H1 (cell line): ENCODE measurements around the gene KLHL15. TPM values are rescaled to one million over a fixed set of nuclear protein-coding genes. Genes with fewer than 3 reads are reported as not detected.

Experiments
- CTCF ChIA-PET: fragments of 300-600 bp; sonication (Branson Sonifier 250); formaldehyde crosslinking; loops from one replicate; lab custom pipeline; 2021; ENCODE audit not compliant: partially characterized antibody; lab: Charles Lee
- POLR2A ChIA-PET: fragments of 300-600 bp; sonication (Branson Sonifier 250); formaldehyde crosslinking; loops from one replicate; lab custom pipeline; 2021; ENCODE audit warnings: inconsistent platforms; ENCODE audit not compliant: partially characterized antibody; lab: Charles Lee
- DNase-seq, 2 experiments: peaks; one replicate each; pipeline versions ENCODE4 v3.0.0 to v3.0.0-alpha.2; 2010 to 2022; ENCODE audit warnings: low spot score in 2 of 2, low read depth in 1 of 2, mixed read lengths in 1 of 2
- FAIRE-seq: peaks from 2 replicates; lab custom pipeline; 2011; peaks lifted over from hg19 to GRCh38; lab: Jason Lieb, UNC
- H2AFZ ChIP-seq: 2 replicates; pipeline ENCODE4 v1.8.1; 2012; ENCODE audit warnings: low read length, inconsistent platforms
- H2AK5ac ChIP-seq: 2 replicates; pipeline ENCODE4 v1.6.1; 2013; ENCODE audit warnings: low read depth, low read length
- H2BK120ac ChIP-seq: replicated peaks from 2 replicates; pipeline ENCODE3; 2013; ENCODE audit warnings: low read depth, low read length, inconsistent platforms
- H2BK12ac ChIP-seq: 2 replicates; pipeline ENCODE4 v1.6.1; 2013; ENCODE audit warnings: low read depth, low read length
- H2BK15ac ChIP-seq: 2 replicates; pipeline ENCODE4 v1.6.1; 2013; ENCODE audit warnings: low read length
- H2BK20ac ChIP-seq: 2 replicates; pipeline ENCODE4 v1.6.1; 2013; ENCODE audit warnings: low read length
- H2BK5ac ChIP-seq: 2 replicates; pipeline ENCODE4 v1.6.1; 2013; ENCODE audit warnings: low read depth, low read length
- H3K14ac ChIP-seq: 2 replicates; pipeline ENCODE4 v1.6.1; 2013; ENCODE audit warnings: inconsistent platforms; ENCODE audit not compliant: insufficient read length
- H3K18ac ChIP-seq: 2 replicates; pipeline ENCODE4 v1.6.1; 2013; ENCODE audit warnings: low read length; ENCODE audit errors: extremely low read depth
- H3K23ac ChIP-seq: 2 replicates; pipeline ENCODE4 v1.6.1; 2013; ENCODE audit warnings: inconsistent platforms; ENCODE audit not compliant: insufficient read length
- H3K23me2 ChIP-seq: 2 replicates; pipeline ENCODE4 v1.6.1; 2013; ENCODE audit warnings: low read depth, low read length
- H3K27ac ChIP-seq: 2 replicates; pipeline ENCODE4 v1.6.1; 2011; ENCODE audit warnings: low read depth, low read length, inconsistent platforms
- H3K27me3 ChIP-seq, 4 experiments: replicated peaks in 1 of 4; 1 replicate in 1 of 4; 2 replicates in 3 of 4; pipeline versions ENCODE4 v1.6.1 to v1.8.1; 2011 to 2013; ENCODE audit warnings: low read length in 3 of 4, mild to moderate bottlenecking in 3 of 4, inconsistent platforms in 2 of 4, mixed read lengths in 2 of 4, moderate library complexity in 1 of 4; ENCODE audit not compliant: control insufficient read depth in 3 of 4, insufficient read depth in 3 of 4; ENCODE audit errors: extremely low read depth in 1 of 4
- H3K36me3 ChIP-seq, 4 experiments: 2 replicates each; pipeline versions ENCODE4 v1.6.1 to v1.8.1; 2011 to 2013; ENCODE audit warnings: mild to moderate bottlenecking in 4 of 4, low read length in 3 of 4, moderate library complexity in 2 of 4, control low read depth in 1 of 4, inconsistent platforms in 1 of 4; ENCODE audit not compliant: insufficient read depth in 4 of 4, control insufficient read depth in 2 of 4
- H3K4ac ChIP-seq: replicated peaks from 2 replicates; pipeline ENCODE3; 2013; ENCODE audit warnings: low read length, low read depth, mixed read lengths, inconsistent platforms; ENCODE audit not compliant: insufficient read length
- H3K4me1 ChIP-seq, 4 experiments: replicated peaks in 1 of 4; 1 replicate in 1 of 4; 2 replicates in 3 of 4; pipeline versions ENCODE4 v1.6.1 to v1.8.1; 2011 to 2013; ENCODE audit warnings: low read length in 3 of 4, inconsistent platforms in 2 of 4, mixed read lengths in 1 of 4; ENCODE audit not compliant: insufficient read depth in 4 of 4, control insufficient read depth in 3 of 4
- H3K4me2 ChIP-seq, 2 experiments: 2 replicates each; pipeline versions ENCODE4 v1.6.1 to v1.8.1; 2011 to 2013; ENCODE audit warnings: low read depth in 2 of 2, low read length in 2 of 2, control low read depth in 1 of 2, inconsistent platforms in 1 of 2, mild to moderate bottlenecking in 1 of 2; ENCODE audit not compliant: insufficient read depth in 1 of 2
- H3K4me3 ChIP-seq, 4 experiments: fragments of 200-600, 300-600 bp in 1 of 4; sonication (generic), shearing (Covaris generic), sonication (Bioruptor Twin) in 1 of 4; 2 replicates each; pipeline versions ENCODE4 v1.5.1 to v1.8.1; 2011 to 2016; ENCODE audit warnings: low read length in 4 of 4, low read depth in 3 of 4, control low read depth in 2 of 4, inconsistent platforms in 2 of 4, mild to moderate bottlenecking in 2 of 4, mixed read lengths in 1 of 4, moderate library complexity in 1 of 4; ENCODE audit not compliant: insufficient read depth in 2 of 4; ENCODE audit errors: extremely low read depth in 1 of 4
- H3K56ac ChIP-seq: replicated peaks from 2 replicates; pipeline ENCODE3; 2013; ENCODE audit warnings: low read depth, mild to moderate bottlenecking, mixed read lengths, low read length, inconsistent platforms; ENCODE audit not compliant: insufficient read length
- H3K79me1 ChIP-seq: 2 replicates; pipeline ENCODE4 v1.6.1; 2013; ENCODE audit warnings: low read depth, low read length, control low read depth
- H3K79me2 ChIP-seq, 2 experiments: 2 replicates each; pipeline versions ENCODE4 v1.6.1 to v1.8.1; 2012 to 2013; ENCODE audit warnings: low read length in 2 of 2, mild to moderate bottlenecking in 2 of 2, inconsistent platforms in 1 of 2; ENCODE audit not compliant: insufficient read depth in 2 of 2, control insufficient read depth in 1 of 2
- H3K9ac ChIP-seq, 4 experiments: replicated peaks in 1 of 4; 1 replicate in 1 of 4; 2 replicates in 3 of 4; pipeline versions ENCODE4 v1.6.1 to v1.8.1; 2011 to 2013; ENCODE audit warnings: low read depth in 3 of 4, low read length in 3 of 4, control low read depth in 2 of 4, mild to moderate bottlenecking in 2 of 4, moderate library complexity in 2 of 4, inconsistent platforms in 1 of 4; ENCODE audit errors: extremely low read depth in 1 of 4
- H3K9me3 ChIP-seq, 2 experiments: 2 replicates each; pipeline versions ENCODE4 v1.6.1 to v1.8.1; 2012 to 2013; ENCODE audit warnings: mild to moderate bottlenecking in 2 of 2, moderate library complexity in 2 of 2, control low read depth in 1 of 2, inconsistent platforms in 1 of 2, low read depth in 1 of 2, low read length in 1 of 2, mixed read lengths in 1 of 2; ENCODE audit not compliant: insufficient read depth in 2 of 2
- H4K20me1 ChIP-seq, 2 experiments: replicated peaks in 1 of 2; 2 replicates each; pipeline versions ENCODE3 to v1.8.1; 2011 to 2013; ENCODE audit warnings: inconsistent platforms in 2 of 2, low read length in 2 of 2, mild to moderate bottlenecking in 1 of 2; ENCODE audit not compliant: insufficient read depth in 2 of 2, control insufficient read depth in 1 of 2
- H4K5ac ChIP-seq: 2 replicates; pipeline ENCODE4 v1.6.1; 2013; ENCODE audit warnings: low read length, low read depth, mixed read lengths, inconsistent platforms; ENCODE audit not compliant: insufficient read length
- H4K8ac ChIP-seq: 2 replicates; pipeline ENCODE4 v1.8.0; 2013; ENCODE audit warnings: mild to moderate bottlenecking, moderate library complexity, low read length, inconsistent platforms; ENCODE audit not compliant: insufficient read depth; ENCODE audit errors: extremely low read depth
- H4K91ac ChIP-seq: replicated peaks from 2 replicates; pipeline ENCODE3; 2013; ENCODE audit warnings: low read length, mixed read lengths, inconsistent platforms; ENCODE audit not compliant: insufficient read length
- ASH2L ChIP-seq: fragments of 200-600, 300-600 bp; sonication (generic); IDR thresholded peaks from one replicate; pipeline ENCODE4 v1.7.1; 2017; ENCODE audit warnings: low read length
- WGBS, 2 experiments: shearing (Covaris generic) in 1 of 2; methylation state at CpG; one replicate each; pipeline versions ENCODE4 v1.1.6 to v1.1.7; 2013 to 2015; ENCODE audit warnings: low lambda C conversion rate in 2 of 2, mixed read lengths in 2 of 2, inconsistent platforms in 1 of 2, low coverage in 1 of 2, missing lambda C conversion rate in 1 of 2; ENCODE audit not compliant: insufficient replicate concordance in 2 of 2, insufficient coverage in 1 of 2, insufficient read length in 1 of 2; ENCODE audit errors: extremely low coverage in 1 of 2, missing lambda C conversion rate in 1 of 2; 5-methylcytosine and 5-hydroxymethylcytosine counted together
- polyA plus RNA-seq, 7 experiments: library from polyadenylated mRNA; depleted of rRNA in 3 of 7; stranded (reverse) in 5 of 7; unstranded in 2 of 7; fragments of >200 nt in 5 of 7; fragments of 200-250 nt in 2 of 7; gene quantifications; 1 replicate in 5 of 7; 2 replicates in 1 of 7; 4 replicates in 1 of 7; pipeline versions ENCODE4 v1.2.1 to v1.2.3, GENCODE V29; 2011 to 2013; ENCODE audit warnings: missing spikeins in 2 of 7, mixed read lengths in 2 of 7
- total RNA-seq: library from RNA; stranded (reverse); fragmentation: NEBNext Ultra II Directional; extraction: Animal tissue kit (Norgen Biotek cat#: 25700); gene quantifications from 2 replicates; pipeline ENCODE4 v1.2.1, GENCODE V29; 2021

Gene KLHL15
- total and polyA plus RNA-seq, 2 of the 8 experiments (the other 6 are each of a cell fraction or from before 2014, with no cell fraction given) = 3.7 to 8.9 TPM

GRCh38 chrX:23999671-24000070 is 27.3 kb downstream of the KLHL15 start:
- ChIA-PET POLR2A (no interaction called here), CTCF (no interaction called here)
- H2BK12ac ChIP-seq = no peak overlapping the region
- no peak overlapping the region for H3K4me3 ChIP-seq
- H3K23ac ChIP-seq = no peak overlapping the region
- H2BK20ac ChIP-seq = no peak overlapping the region
- H2AFZ ChIP-seq = no peak overlapping the region
- FAIRE-seq (no peak), DNase-seq (no peak)
- no peak overlapping the region for H4K5ac ChIP-seq
- H4K8ac ChIP-seq = no peak overlapping the region
- H3K36me3 ChIP-seq = peaks cover 0 to 4% (median 1%) of the 10 kb centered on the region in 4 experiments; a peak in 2 of 8 replicates
- no peak overlapping the region for H3K9ac ChIP-seq
- no peak overlapping the region for H3K27ac ChIP-seq
- no peak overlapping the region for H4K91ac ChIP-seq
- H2BK15ac ChIP-seq = no peak overlapping the region
- H3K14ac ChIP-seq = no peak overlapping the region
- no peak overlapping the region for H3K18ac ChIP-seq
- H4K20me1 ChIP-seq = no peaks in the 10 kb centered on the region
- WGBS, 2 experiments = 97% methylated on average over 5 of the region's 5 CpGs; no CpG with 5 or more reads in 1 of the 2 experiments
- no peaks in the 10 kb centered on the region for H3K9me3 ChIP-seq
- no peak overlapping the region for H2AK5ac ChIP-seq
- H3K79me2 ChIP-seq = no peaks in the 10 kb centered on the region; a peak in 2 of 4 replicates
- no peaks in the 10 kb centered on the region for H3K79me1 ChIP-seq
- no peak overlapping the region for H3K4ac ChIP-seq
- H2BK5ac ChIP-seq = no peak overlapping the region
- H3K4me2 ChIP-seq = no peak overlapping the region
- no peaks in the 10 kb centered on the region for H3K4me1 ChIP-seq
- H3K27me3 ChIP-seq = no peaks in the 10 kb centered on the region
- no peak overlapping the region for H3K56ac ChIP-seq
- no peaks in the 10 kb centered on the region for H3K23me2 ChIP-seq
- no peak overlapping the region for H2BK120ac ChIP-seq
- no peak for TF ChIP-seq ASH2L
